GM12878 (cell line): Measurements from ENCODE around the gene SEMA3C. TPM values are rescaled to one million over a fixed set of nuclear protein-coding genes. Genes with fewer than 3 reads are reported as not detected.
A peak's percentile ranks its signal among the peaks of the same experiment; 100 is the strongest.

Source experiments
- ATAC-seq: fragments of 200-7000 bp; cut with Tn5 transposase; 3 replicates; pipeline ENCODE4 v1.9.1; 2020; ENCODE audit warnings: mild to moderate bottlenecking, moderate library complexity
- BruUV-seq: library from RNA; stranded (reverse); fragments of 400-500 nt; replicated peaks from 2 replicates; lab custom pipeline; 2021; lab: Mats Ljungman, UMichigan
- CTCF ChIA-PET: fragments of 300-600 bp; sonication (Branson Sonifier 250); formaldehyde crosslinking; extraction: SDS; loops from one replicate; lab custom pipeline; 2021; ENCODE audit warnings: inconsistent platforms; lab: Yijun Ruan, JAX
- POLR2A ChIA-PET: fragments of 350-600 bp; formaldehyde crosslinking; extraction: SDS; loops from one replicate; lab custom pipeline; 2021; ENCODE audit warnings: inconsistent platforms; lab: Charles Lee
- RAD21 ChIA-PET: fragments of 300-600 bp; sonication (Branson Sonifier 250); formaldehyde crosslinking; loops from one replicate; lab custom pipeline; 2023; ENCODE audit warnings: antibody characterized with exemption; ENCODE audit not compliant: unreplicated experiment; lab: Charles Lee
- SMC1A ChIA-PET: fragments of 300-600 bp; sonication (Branson Sonifier 250); formaldehyde crosslinking; loops from one replicate; lab custom pipeline; 2023; ENCODE audit not compliant: unreplicated experiment, uncharacterized antibody; lab: Charles Lee
- DNase-seq: peaks from one replicate; pipeline ENCODE4 v3.0.0-alpha.2; 2011; ENCODE audit warnings: low read depth, low spot score
- FAIRE-seq: peaks from 3 replicates; lab custom pipeline; 2011; peaks lifted over from hg19 to GRCh38; lab: Jason Lieb, UNC
- H2AFZ ChIP-seq: 2 replicates; pipeline ENCODE4 v1.6.0; 2011; ENCODE audit warnings: low read depth, low read length, control low read depth; ENCODE audit not compliant: control insufficient read depth
- H3K27ac ChIP-seq: 2 replicates; pipeline ENCODE4 v1.5.1; 2011; ENCODE audit warnings: control low read depth; ENCODE audit not compliant: control insufficient read depth, insufficient read depth
- H3K27me3 ChIP-seq, 2 experiments: replicated peaks in 1 of 2; 2 replicates each; pipeline versions ENCODE4 v1.6.0 to v1.6.1; 2011; ENCODE audit warnings: low read length in 1 of 2; ENCODE audit not compliant: control insufficient read depth in 2 of 2, insufficient read depth in 2 of 2
- H3K36me3 ChIP-seq, 2 experiments: 2 replicates each; pipeline ENCODE4 v1.5.1; 2011; ENCODE audit warnings: low read length in 1 of 2; ENCODE audit not compliant: control insufficient read depth in 2 of 2, insufficient read depth in 2 of 2
- H3K4me1 ChIP-seq: 2 replicates; pipeline ENCODE4 v1.6.1; 2011; ENCODE audit warnings: mild to moderate bottlenecking, low read length, moderate library complexity, mixed read lengths; ENCODE audit not compliant: control insufficient read depth, insufficient read depth
- H3K4me2 ChIP-seq: 2 replicates; pipeline ENCODE4 v1.6.0; 2011; ENCODE audit warnings: control low read depth; ENCODE audit not compliant: control insufficient read depth, insufficient read depth
- H3K4me3 ChIP-seq: fragments of 200-600 bp; sonication (generic); 2 replicates; pipeline ENCODE4 v1.5.1; 2016
- H3K79me2 ChIP-seq: 2 replicates; pipeline ENCODE4 v1.6.0; 2011; ENCODE audit warnings: low read length; ENCODE audit not compliant: control insufficient read depth, insufficient read depth
- H3K9ac ChIP-seq: 2 replicates; pipeline ENCODE4 v1.8.0; 2011; ENCODE audit warnings: low read length, control low read depth, mixed read lengths; ENCODE audit not compliant: control insufficient read depth, insufficient read depth
- H3K9me3 ChIP-seq: replicated peaks from 3 replicates; pipeline ENCODE4 v1.5.1; 2011; ENCODE audit warnings: mild to moderate bottlenecking, low read length; ENCODE audit not compliant: control insufficient read depth, insufficient read depth
- H4K20me1 ChIP-seq: 2 replicates; pipeline ENCODE4 v1.6.0; 2011; ENCODE audit not compliant: control insufficient read depth, insufficient read depth
- ASH2L ChIP-seq: fragments of 300-600, 200-600 bp; sonication (generic); IDR thresholded peaks from 2 replicates; pipeline ENCODE4 v1.6.1; 2017; ENCODE audit warnings: low read depth, mild to moderate bottlenecking, borderline replicate concordance
- BACH1 ChIP-seq: fragments of 450-650 bp; IDR thresholded peaks from 2 replicates; pipeline ENCODE4 v1.6.1; 2017; ENCODE audit warnings: mild to moderate bottlenecking, borderline replicate concordance
- CBFB ChIP-seq: IDR thresholded peaks from 2 replicates; pipeline ENCODE4 v1.6.1; 2016; ENCODE audit warnings: antibody characterized with exemption, low read depth
- CUX1 ChIP-seq: IDR thresholded peaks from 2 replicates; pipeline ENCODE4 v1.6.1; 2012; ENCODE audit warnings: improper control_type of control experiment, low read depth, low read length; ENCODE audit not compliant: insufficient replicate concordance
- FOS ChIP-seq: IDR thresholded peaks from 3 replicates; pipeline ENCODE4 v1.6.1; 2011; ENCODE audit warnings: borderline replicate concordance; ENCODE audit not compliant: insufficient read length; ENCODE audit errors: extremely low read depth
- FOXK2 ChIP-seq: fragments of 450-650 bp; IDR thresholded peaks from 2 replicates; pipeline ENCODE4 v1.6.1; 2017; ENCODE audit warnings: mild to moderate bottlenecking, moderate library complexity
- HDAC2 ChIP-seq: fragments of 200-600 bp; sonication (generic); IDR thresholded peaks from 2 replicates; pipeline ENCODE4 v1.6.1; 2017
- PKNOX1 ChIP-seq: fragments of 450-650 bp; IDR thresholded peaks from 2 replicates; pipeline ENCODE4 v1.6.1; 2016; ENCODE audit warnings: mild to moderate bottlenecking
- PML ChIP-seq: IDR thresholded peaks from 2 replicates; pipeline ENCODE4 v1.6.1; 2012; ENCODE audit warnings: low read length, inconsistent platforms
- RAD51 ChIP-seq: fragments of 450-650 bp; IDR thresholded peaks from 2 replicates; pipeline ENCODE4 v1.6.1; 2016; ENCODE audit warnings: moderate library complexity, mild to moderate bottlenecking, inconsistent platforms
- SIN3A ChIP-seq: IDR thresholded peaks from 2 replicates; pipeline ENCODE4 v1.6.1; 2012; ENCODE audit warnings: low read depth, low read length, improper control_type of control experiment
- SMC3 ChIP-seq: IDR thresholded peaks from 2 replicates; pipeline ENCODE4 v1.6.1; 2011; ENCODE audit warnings: low read length, improper control_type of control experiment, borderline replicate concordance
- SREBF2 ChIP-seq: IDR thresholded peaks from 2 replicates; pipeline ENCODE4 v1.6.1; 2012; ENCODE audit warnings: mild to moderate bottlenecking, low read length
- ZZZ3 ChIP-seq: IDR thresholded peaks from 2 replicates; pipeline ENCODE4 v1.6.1; 2011; ENCODE audit warnings: low read depth; ENCODE audit not compliant: control insufficient read depth, insufficient read length
- WGBS: methylation state at CpG from one replicate; pipeline ENCODE4 v1.1.6; 2016; ENCODE audit warnings: low lambda C conversion rate; ENCODE audit not compliant: insufficient replicate concordance, insufficient coverage; ENCODE audit errors: missing lambda C conversion rate; 5-methylcytosine and 5-hydroxymethylcytosine counted together
- in situ Hi-C: fragments of 300-500 bp; cut with MboI; formaldehyde crosslinking; loops from 9 replicates; pipeline ENCODE4 v1.14.3; 2018; ENCODE audit warnings: mixed read lengths
- intact Hi-C: fragments of 100-400 bp; cut with micrococcal nuclease; formaldehyde crosslinking; loops from one replicate; pipeline ENCODE4 v1.14.2; 2022; ENCODE audit not compliant: unreplicated experiment
- polyA plus RNA-seq, 11 experiments: library from polyadenylated mRNA; depleted of rRNA in 4 of 11; unstranded in 6 of 11; stranded (reverse) in 5 of 11; fragments of >200 nt; fragmentation: Nextera tagmentation in 4 of 11; fragmentation: Illumina TruSeq in 1 of 11; extraction: Ambion mirVana in 4 of 11; extraction: Trizol in 1 of 11; gene quantifications; 1 replicate in 1 of 11; 2 replicates in 10 of 11; pipeline versions ENCODE4 v1.2.1 to v1.2.3, GENCODE V29; 2011 to 2016; ENCODE audit warnings: inconsistent platforms in 2 of 11, missing spikeins in 2 of 11, low read depth in 1 of 11
- total RNA-seq, 4 experiments: library from RNA; depleted of rRNA in 3 of 4; stranded (reverse); fragments of >200 nt in 3 of 4; fragmentation: Illumina TruSeq in 1 of 4; extraction: Trizol in 1 of 4; gene quantifications; 2 replicates each; pipeline versions ENCODE4 v1.2.1 to v1.2.3, GENCODE V29; 2013 to 2021

The SEMA3C gene
- total and polyA plus RNA-seq, 10 of the 15 experiments (the other 5 are each of a cell fraction or from before 2014, with no cell fraction given), result 0.01 to 0.41 (median 0.11) TPM; not detected in 6

GRCh38 chr7:80699721-80700256, 219.1 kb downstream of the SEMA3C start (continued):
- TF ChIP-seq FOS (no peak), ASH2L (no peak), ZZZ3 (no peak), SMC3 (no peak), RAD51 (no peak), HDAC2 (no peak)

DNA sequence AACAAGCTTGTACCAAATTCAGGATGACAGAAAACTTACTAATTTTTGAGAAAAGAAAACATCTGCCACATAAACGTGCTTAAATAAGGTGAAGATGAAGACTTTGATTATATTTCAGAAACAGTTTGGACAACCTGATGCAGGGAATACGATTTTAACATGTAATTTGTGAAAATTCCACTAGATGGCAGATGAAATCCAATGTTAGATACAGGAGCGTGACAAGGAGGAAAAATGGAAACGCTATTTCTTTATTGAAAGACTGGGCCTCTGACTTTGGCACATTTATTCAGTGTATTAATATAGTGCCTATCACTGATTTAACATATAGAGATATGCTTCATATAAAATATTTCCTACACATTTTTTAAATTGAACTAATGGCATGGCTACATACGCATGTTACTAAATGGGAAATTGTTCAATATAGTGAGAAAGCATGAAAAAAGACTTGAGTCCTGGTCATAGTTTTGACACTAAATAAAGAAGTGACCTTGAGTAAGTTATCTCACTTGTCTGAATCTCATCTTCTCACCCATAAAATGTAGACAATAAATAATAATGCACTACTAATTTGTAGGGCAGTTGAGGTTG, 219.7 kb downstream of the SEMA3C start:
- in situ Hi-C loops (no loop called here), intact Hi-C loops (loop anchor here (1.0 kb wide), 1 partner anchor 771 kb away; no protein-coding TSS in a partner anchor)
- H3K36me3 ChIP-seq, result no peaks in the 10 kb centered on the region
- ChIA-PET RAD21 (interaction anchor here (1.9 kb wide), 1 partner anchor 771 kb away, joined by 8 read pairs; no protein-coding TSS in a partner anchor), POLR2A (no interaction called here), SMC1A (interaction anchor here (2.0 kb wide), 1 partner anchor 772 kb away, joined by 13 read pairs; no protein-coding TSS in a partner anchor), CTCF (interaction anchor here (0.7 to 6.0 kb wide), 4 partner anchors 765 to 792 kb away, joined by 3 to 41 read pairs (median 8); no protein-coding TSS in a partner anchor)
- peak; percentile 74 for ATAC-seq
- H3K27me3 ChIP-seq, result no peaks in the 10 kb centered on the region
- BruUV-seq, result no TSS peak
- DNase-seq, result no peak
- 19% methylated on average over 5 of the region's 5 CpGs for WGBS
- H4K20me1 ChIP-seq, result no peaks in the 10 kb centered on the region
- no peaks in the 10 kb centered on the region for H3K9me3 ChIP-seq
- H3K4me2 ChIP-seq, result no peak overlapping the region
- H3K27ac ChIP-seq, result no peak overlapping the region
- no peak overlapping the region for H3K4me3 ChIP-seq
- H3K79me2 ChIP-seq, result no peaks in the 10 kb centered on the region
- peak; percentile 85 for FAIRE-seq
- no peak overlapping the region for H2AFZ ChIP-seq
- H3K9ac ChIP-seq, result no peak overlapping the region
- no peaks in the 10 kb centered on the region for H3K4me1 ChIP-seq
- no peak for TF ChIP-seq BACH1
- no peak for TF ChIP-seq CBFB
- no peak for TF ChIP-seq PML
- no peak for TF ChIP-seq SIN3A
- TF ChIP-seq FOXK2, result no peak
- TF ChIP-seq PKNOX1, result no peak
- TF ChIP-seq CUX1, result no peak
- no peak for TF ChIP-seq SREBF2
